Uterus (tissue), 2 donors: Measurements from ENCODE around the gene ZNF341.

Experiments used
- CTCF ChIP-seq, 4 experiments: fragments of 200-600 bp in 2 of 4; fragments of 450-650 bp in 2 of 4; sonication (generic) in 2 of 4; IDR thresholded peaks; one replicate each; pipeline ENCODE4 v1.5.1; 2016 to 2019; ENCODE audit warnings: antibody characterized with exemption in 4 of 4, mild to moderate bottlenecking in 2 of 4, moderate library complexity in 1 of 4
- POLR2A ChIP-seq, 2 donors: fragments of 450-650 bp; IDR thresholded peaks; one replicate each; pipeline ENCODE4 v1.6.1; 2016; ENCODE audit warnings: antibody characterized with exemption in 2 of 2, mild to moderate bottlenecking in 1 of 2, moderate library complexity in 1 of 2

GRCh38 chr20:33693289-33693688 is 38.5 kb upstream of the ZNF341 start:
- TF ChIP-seq CTCF (IDR thresholded peaks at IDR 0.05) = no peak
- no peak for TF ChIP-seq POLR2A (IDR thresholded peaks at IDR 0.05)
